ENCODE results near the gene CYBB. TPM values are rescaled to one million over a fixed set of nuclear protein-coding genes. Genes with fewer than 3 reads are reported as not detected.

The CYBB gene
- total RNA-seq, 4 donors from 2014 or later, result 1.1 to 22.1 (median 8.2) TPM

- H3K27ac ChIP-seq, result no peak overlapping the region
- WGBS, 2 donors, result 67 to 79% methylated on average over 4 of the region's 4 CpGs
- no peaks in the 10 kb centered on the region for H3K27me3 ChIP-seq
These were observed 36.9 kb downstream of the CYBB start for GRCh38 chrX:37816766-37817165.

GRCh38 chrX:37817176-37817575 is 37.3 kb downstream of the CYBB start:
- no peak for DNase-seq
- Histone ChIP-seq H3K4me3 (no peak overlapping the region), H3K9me3 (no peaks in the 10 kb centered on the region), H3K27me3 (no peaks in the 10 kb centered on the region), H3K36me3 (no peaks in the 10 kb centered on the region), H3K4me1 (no peaks in the 10 kb centered on the region), H3K27ac (no peak overlapping the region)
- 69 to 87% methylated on average over 2 of the region's 2 CpGs for WGBS, 2 donors
- TF ChIP-seq POLR2A (IDR thresholded peaks at IDR 0.05), result no peak
- no peak for TF ChIP-seq CTCF (IDR thresholded peaks at IDR 0.05)
- intact Hi-C loops (cut with DNase I), result no loop called here

More at GRCh38 chrX:37816766-37817165, 36.9 kb downstream of the CYBB start:
- Histone ChIP-seq H3K4me1 (no peaks in the 10 kb centered on the region), H3K36me3 (no peaks in the 10 kb centered on the region), H3K4me3 (no peak overlapping the region), H3K9me3 (no peaks in the 10 kb centered on the region)
- DNase-seq, result no peak
- no peak for TF ChIP-seq POLR2A (IDR thresholded peaks at IDR 0.05)
- no peak for TF ChIP-seq CTCF (IDR thresholded peaks at IDR 0.05)
- intact Hi-C loops (cut with DNase I), result no loop called here

GRCh38 chrX:37817579-37817978 is 37.7 kb downstream of the CYBB start:
- Histone ChIP-seq H3K4me3 (no peak overlapping the region), H3K36me3 (no peaks in the 10 kb centered on the region), H3K4me1 (no peaks in the 10 kb centered on the region), H3K27me3 (no peaks in the 10 kb centered on the region), H3K27ac (no peak overlapping the region), H3K9me3 (no peaks in the 10 kb centered on the region)
- no peak for DNase-seq
- intact Hi-C loops (cut with DNase I), result no loop called here
- 39 to 43% methylated on average over 3 of the region's 3 CpGs for WGBS, 2 donors
- no peak for TF ChIP-seq POLR2A (IDR thresholded peaks at IDR 0.05)
- TF ChIP-seq CTCF (IDR thresholded peaks at IDR 0.05), result no peak

GRCh38 chrX:37818031-37818430 is 38.2 kb downstream of the CYBB start:
- TF ChIP-seq CTCF (IDR thresholded peaks at IDR 0.05) (no peak), POLR2A (IDR thresholded peaks at IDR 0.05) (no peak)
- no peak for DNase-seq
- Histone ChIP-seq H3K4me1 (no peaks in the 10 kb centered on the region), H3K27me3 (no peaks in the 10 kb centered on the region), H3K9me3 (no peaks in the 10 kb centered on the region), H3K36me3 (no peaks in the 10 kb centered on the region), H3K27ac (no peak overlapping the region), H3K4me3 (no peak overlapping the region)
- whole genome bisulfite sequencing, 2 donors, result 41 to 61% methylated on average over 2 of the region's 2 CpGs
- intact Hi-C loops (cut with DNase I), result no loop called here

- H3K27me3 ChIP-seq, result no peaks in the 10 kb centered on the region
- WGBS, 2 donors, result 63 to 77% methylated on average over 1 of the region's 1 CpG
- no peak overlapping the region for H3K4me3 ChIP-seq
- H3K27ac ChIP-seq, result no peak overlapping the region
- intact Hi-C loops (cut with DNase I), result no loop called here
- peaks cover 0 to 4% (median 0%) of the 10 kb centered on the region in 3 donors for H3K4me1 ChIP-seq
- TF ChIP-seq CTCF (IDR thresholded peaks at IDR 0.05), result no peak
- TF ChIP-seq POLR2A (IDR thresholded peaks at IDR 0.05), result no peak
- no peak for DNase-seq
- H3K36me3 ChIP-seq, result no peaks in the 10 kb centered on the region
- H3K9me3 ChIP-seq, result no peaks in the 10 kb centered on the region
These were observed 40.8 kb downstream of the CYBB start for GRCh38 chrX:37820646-37821045.

Data from esophagus squamous epithelium (tissue), 5 donors.